ENCODE measurements around the gene CEP128.

Gene CEP128

DNA sequence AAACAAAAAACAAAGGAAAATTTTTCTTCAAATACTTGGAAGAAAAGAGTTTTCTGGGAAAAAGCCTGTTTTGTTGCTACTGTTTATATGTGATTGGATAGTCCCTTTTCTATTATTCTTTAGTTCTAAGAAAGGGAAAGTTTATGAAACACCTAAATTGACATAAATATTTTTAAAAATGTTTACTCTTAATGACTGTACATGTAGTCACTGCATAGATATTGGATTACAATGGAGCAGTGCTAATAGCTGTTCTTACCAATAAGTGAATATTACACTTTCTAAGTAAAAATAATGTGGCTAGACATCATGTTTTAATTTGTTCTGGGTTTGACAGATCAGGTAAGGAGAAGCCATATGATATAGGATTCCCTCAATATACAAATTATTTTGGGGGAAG lies 377.5 kb downstream of the CEP128 start:
- Mint-ChIP-seq H3K27ac (no peak overlapping the region), H3K4me1 (ENCODE audit: low read depth) (no peaks in the 10 kb centered on the region), H3K9me3 (no peaks in the 10 kb centered on the region), H3K4me3 (no peak overlapping the region), H3K36me3 (ENCODE audit: low read depth) (no peaks in the 10 kb centered on the region), H3K27me3 (no peaks in the 10 kb centered on the region)
- intact Hi-C loops (cut with micrococcal nuclease) = no loop called here

DNA sequence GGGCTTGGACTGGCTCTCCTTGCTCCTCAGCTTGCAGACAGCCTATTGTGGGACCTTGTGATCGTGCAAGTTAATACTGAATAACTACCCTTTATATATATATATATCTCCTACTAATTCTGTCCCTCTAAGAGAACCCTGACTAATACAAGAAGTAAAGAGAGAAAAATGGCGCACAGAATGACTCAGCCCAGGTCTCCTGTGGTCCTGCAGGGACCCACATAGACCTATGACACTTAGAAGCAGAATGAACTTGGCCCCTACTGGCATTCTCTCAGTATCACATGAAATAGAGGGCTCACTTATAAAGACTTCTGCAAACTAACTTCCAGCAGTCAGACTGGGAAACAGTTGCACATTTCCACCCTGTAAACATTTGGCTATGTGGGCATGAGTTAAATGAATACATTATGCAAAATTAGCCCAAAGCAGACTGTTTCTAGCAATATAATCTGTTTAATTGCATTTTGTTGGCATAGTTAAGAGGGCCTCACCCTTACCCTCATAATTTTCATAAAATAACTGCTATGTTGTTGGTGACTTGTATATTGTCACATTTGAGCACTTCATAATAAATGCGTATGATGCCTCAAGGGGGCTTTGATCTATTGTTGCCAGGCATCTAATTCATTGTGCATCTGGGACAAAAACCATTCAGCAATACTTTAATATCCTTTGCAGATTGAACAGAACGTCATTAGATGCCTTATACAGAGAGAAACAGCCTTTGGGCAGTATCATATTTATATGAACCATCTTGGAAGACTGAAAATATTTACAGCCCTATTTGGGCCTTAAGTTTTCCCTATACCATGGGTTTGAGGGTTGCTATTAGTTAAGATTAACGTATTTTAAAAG lies 380.5 kb downstream of the CEP128 start:
- Mint-ChIP-seq H3K4me3 (no peak overlapping the region), H3K36me3 (ENCODE audit: low read depth) (no peaks in the 10 kb centered on the region), H3K27me3 (no peaks in the 10 kb centered on the region), H3K4me1 (ENCODE audit: low read depth) (no peaks in the 10 kb centered on the region), H3K9me3 (no peaks in the 10 kb centered on the region), H3K27ac (no peak overlapping the region)
- intact Hi-C loops (cut with micrococcal nuclease) = no loop called here

DNA sequence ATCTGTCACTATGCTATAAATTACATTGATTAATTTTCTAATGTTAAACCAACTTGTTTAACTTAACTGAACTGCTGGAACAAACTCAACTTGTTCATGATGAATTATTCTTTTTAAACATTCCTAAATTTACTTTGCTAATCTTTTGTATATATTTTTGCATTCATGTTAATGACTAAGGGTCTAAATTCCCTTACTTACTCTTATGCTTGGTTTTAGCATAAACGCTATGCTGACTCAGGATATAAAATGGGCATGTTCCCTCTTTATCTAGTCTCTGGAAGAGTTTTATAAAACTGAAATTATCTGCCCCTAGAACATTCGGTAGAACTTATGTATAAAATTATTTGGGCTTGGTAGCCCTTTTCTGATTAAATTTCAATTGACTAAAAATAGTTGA lies 387.4 kb downstream of the CEP128 start:
- Mint-ChIP-seq H3K27me3 (no peaks in the 10 kb centered on the region), H3K36me3 (ENCODE audit: low read depth) (no peaks in the 10 kb centered on the region), H3K9me3 (no peaks in the 10 kb centered on the region), H3K4me3 (no peak overlapping the region), H3K27ac (no peak overlapping the region), H3K4me1 (ENCODE audit: low read depth) (no peaks in the 10 kb centered on the region)
- intact Hi-C loops (cut with micrococcal nuclease) = no loop called here

DNA sequence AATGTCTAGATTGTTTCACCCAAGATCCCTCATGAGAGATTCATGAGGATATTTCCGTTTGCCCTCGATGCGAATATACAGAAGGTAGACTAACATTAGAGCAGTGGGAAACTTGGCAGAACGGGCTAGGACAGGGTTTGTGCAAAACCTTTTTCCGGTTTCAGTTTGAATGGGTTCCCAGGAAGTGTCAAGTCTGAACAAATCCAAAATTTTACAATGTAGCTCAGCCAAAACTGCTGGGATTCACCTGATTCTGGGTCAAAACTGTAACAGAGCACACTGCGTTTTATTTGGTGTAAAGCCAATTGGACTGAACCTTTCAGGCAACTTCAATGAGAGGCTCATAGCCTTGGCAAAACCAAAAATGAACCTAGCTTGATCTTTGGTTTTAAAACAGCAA lies 392.4 kb downstream of the CEP128 start:
- no peaks in the 10 kb centered on the region for H3K36me3 Mint-ChIP-seq (ENCODE audit: low read depth)
- no peaks in the 10 kb centered on the region for H3K9me3 Mint-ChIP-seq
- intact Hi-C loops (cut with micrococcal nuclease) = no loop called here
- no peaks in the 10 kb centered on the region for H3K27me3 Mint-ChIP-seq
- H3K27ac Mint-ChIP-seq = no peak overlapping the region
- H3K4me1 Mint-ChIP-seq (ENCODE audit: low read depth) = no peaks in the 10 kb centered on the region
- H3K4me3 Mint-ChIP-seq = no peak overlapping the region

DNA sequence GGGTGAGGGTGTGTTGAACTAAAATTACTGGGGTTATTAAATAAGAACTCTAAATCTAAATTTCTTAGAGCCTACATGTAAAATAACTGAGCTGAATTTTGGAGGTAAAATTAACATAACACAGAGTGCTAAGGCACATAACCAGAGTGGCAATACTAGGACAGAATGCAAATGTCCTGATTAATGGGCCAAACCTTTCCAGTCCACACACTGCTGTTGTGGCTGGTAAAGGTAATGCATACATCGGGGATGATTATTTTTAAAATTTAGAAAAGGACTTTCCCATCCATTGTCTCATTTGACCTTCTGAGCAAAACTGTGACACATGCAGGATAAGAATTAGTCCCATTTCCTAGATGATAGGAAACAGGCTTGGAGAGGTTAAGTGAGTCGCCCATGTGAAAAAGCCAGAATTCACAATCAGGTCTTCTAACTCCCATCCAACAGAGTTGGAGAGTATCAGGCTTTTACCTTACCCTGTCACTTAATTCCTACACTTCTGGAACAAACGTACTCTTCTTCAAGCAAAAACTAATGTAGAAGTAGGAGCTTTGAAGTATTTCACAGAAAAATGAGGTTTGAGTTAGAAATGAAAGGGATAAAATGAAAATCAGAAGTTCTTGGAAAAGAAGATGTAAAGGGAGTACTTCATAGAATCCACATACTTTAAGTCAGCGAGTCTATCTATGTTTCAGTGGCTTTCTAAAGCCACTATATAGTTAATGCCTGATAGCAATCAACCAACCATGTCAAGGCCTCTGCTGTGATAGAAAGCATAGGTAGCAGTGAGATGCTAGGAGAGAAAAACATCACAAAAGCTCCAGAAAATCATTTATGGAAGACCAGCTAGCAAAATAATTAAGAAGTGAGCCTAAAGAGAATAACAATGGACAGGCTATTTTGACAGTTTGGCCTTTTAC lies 395.3 kb downstream of the CEP128 start:
- H3K9me3 Mint-ChIP-seq = peaks cover 7% of the 10 kb centered on the region
- H3K4me3 Mint-ChIP-seq = no peak overlapping the region
- no peaks in the 10 kb centered on the region for H3K4me1 Mint-ChIP-seq (ENCODE audit: low read depth)
- intact Hi-C loops (cut with micrococcal nuclease) = no loop called here
- H3K27me3 Mint-ChIP-seq = no peaks in the 10 kb centered on the region
- H3K27ac Mint-ChIP-seq = no peak overlapping the region
- H3K36me3 Mint-ChIP-seq (ENCODE audit: low read depth) = no peaks in the 10 kb centered on the region

DNA sequence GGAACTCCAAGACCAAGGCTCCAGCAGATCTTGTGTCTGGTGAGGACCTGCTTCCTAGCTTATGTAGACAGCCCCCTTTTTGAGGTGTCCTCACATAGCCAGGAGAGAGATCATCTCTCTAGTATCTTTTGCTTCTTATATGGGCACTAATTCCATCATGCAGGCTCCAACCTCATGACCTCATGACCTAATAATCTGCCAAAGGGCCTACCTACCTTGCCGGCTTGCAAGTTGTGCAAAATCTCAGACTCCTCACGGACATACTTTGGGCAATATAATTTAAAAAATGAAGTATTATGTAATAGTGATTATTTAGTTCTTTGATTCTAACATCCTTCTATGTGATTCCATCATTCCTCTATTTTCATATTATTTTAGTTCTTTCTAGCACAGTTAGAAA lies 397.2 kb downstream of the CEP128 start:
- no peaks in the 10 kb centered on the region for H3K27me3 Mint-ChIP-seq
- H3K36me3 Mint-ChIP-seq (ENCODE audit: low read depth) = peaks cover 7% of the 10 kb centered on the region
- H3K9me3 Mint-ChIP-seq = peaks cover 25% of the 10 kb centered on the region
- H3K4me3 Mint-ChIP-seq = no peak overlapping the region
- intact Hi-C loops (cut with micrococcal nuclease) = no loop called here
- H3K27ac Mint-ChIP-seq = no peak overlapping the region
- H3K4me1 Mint-ChIP-seq (ENCODE audit: low read depth) = no peaks in the 10 kb centered on the region

DNA sequence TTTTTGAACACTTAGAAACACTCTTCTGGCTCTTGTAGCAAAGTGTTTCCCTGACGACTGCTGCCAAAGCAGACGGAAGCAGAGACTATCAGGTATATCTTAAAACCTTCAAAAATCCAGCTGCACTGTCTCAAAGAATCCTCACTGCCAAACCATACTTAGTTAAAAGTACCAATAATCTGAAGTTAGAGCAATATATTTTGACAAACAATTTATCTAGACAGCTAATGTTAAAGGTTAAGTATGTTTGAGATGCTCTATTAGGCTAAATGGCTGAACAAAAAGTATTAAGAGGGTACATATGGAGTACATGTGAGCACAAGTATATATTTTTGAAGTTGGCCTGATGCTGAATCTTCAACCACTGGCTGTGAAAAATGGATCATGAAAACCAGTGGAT lies 398.3 kb downstream of the CEP128 start:
- H3K36me3 Mint-ChIP-seq (ENCODE audit: low read depth) = peaks cover 7% of the 10 kb centered on the region
- no peaks in the 10 kb centered on the region for H3K27me3 Mint-ChIP-seq
- H3K9me3 Mint-ChIP-seq = peaks cover 29% of the 10 kb centered on the region
- intact Hi-C loops (cut with micrococcal nuclease) = no loop called here
- H3K4me1 Mint-ChIP-seq (ENCODE audit: low read depth) = no peaks in the 10 kb centered on the region
- H3K27ac Mint-ChIP-seq = no peak overlapping the region
- no peak overlapping the region for H3K4me3 Mint-ChIP-seq

DNA sequence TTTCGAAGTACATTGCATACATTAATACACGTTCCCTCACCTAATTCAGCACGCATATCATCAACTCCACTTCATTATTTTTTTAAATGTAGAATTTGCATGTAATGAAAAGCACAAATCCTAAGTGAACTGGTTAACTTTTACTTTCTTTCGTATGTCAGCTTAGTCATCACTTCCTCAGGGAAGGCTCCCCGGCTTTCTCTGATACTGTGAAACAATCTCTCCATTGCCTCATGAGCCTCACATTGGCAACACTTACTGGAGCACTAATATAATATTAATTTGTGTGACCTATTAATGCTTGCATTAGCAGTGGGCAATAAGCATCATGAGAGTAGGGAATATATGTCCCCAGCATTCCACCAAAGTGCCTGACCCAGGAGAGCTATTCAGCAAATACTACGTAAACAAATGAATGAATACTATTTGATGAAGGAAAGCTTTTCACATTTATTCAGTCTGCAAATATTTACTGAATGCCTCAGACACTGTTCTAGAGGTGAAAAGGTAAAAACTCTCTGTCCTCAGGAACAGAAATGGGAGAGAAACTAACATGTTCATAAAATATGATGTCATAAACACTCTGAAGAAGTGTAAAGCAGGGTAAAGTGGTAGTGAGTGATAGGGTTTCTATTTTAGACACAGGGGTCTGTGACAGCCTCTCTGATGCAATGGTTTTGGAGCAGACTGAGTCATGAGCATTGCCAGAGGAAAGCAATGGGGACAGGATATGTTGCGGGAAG lies 402.7 kb downstream of the CEP128 start:
- Mint-ChIP-seq H3K9me3 (peaks cover 29% of the 10 kb centered on the region), H3K27ac (no peak overlapping the region), H3K36me3 (ENCODE audit: low read depth) (peaks cover 7% of the 10 kb centered on the region), H3K27me3 (no peaks in the 10 kb centered on the region), H3K4me1 (ENCODE audit: low read depth) (no peaks in the 10 kb centered on the region), H3K4me3 (no peak overlapping the region)
- intact Hi-C loops (cut with micrococcal nuclease) = no loop called here

DNA sequence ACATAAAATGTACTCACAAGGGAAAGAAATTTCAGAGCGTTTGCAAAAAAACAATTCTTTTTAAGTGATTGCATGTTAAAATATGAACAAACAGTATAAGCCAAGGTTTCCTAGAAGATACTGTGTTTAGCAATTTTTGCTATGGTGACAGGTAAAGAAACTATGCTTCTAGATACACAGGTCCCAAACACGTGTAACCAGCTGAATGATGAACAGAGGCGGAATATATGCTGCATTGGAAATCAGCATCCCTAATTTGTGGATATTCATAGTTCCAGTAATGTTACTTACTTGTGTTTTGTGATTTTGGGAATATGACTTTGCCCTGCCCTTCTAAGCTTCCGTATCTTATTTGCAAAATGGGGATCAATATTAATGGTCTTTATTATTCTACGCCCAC lies 403.9 kb downstream of the CEP128 start:
- intact Hi-C loops (cut with micrococcal nuclease) = no loop called here
- Mint-ChIP-seq H3K27me3 (no peaks in the 10 kb centered on the region), H3K4me1 (ENCODE audit: low read depth) (no peaks in the 10 kb centered on the region), H3K27ac (no peak overlapping the region), H3K36me3 (ENCODE audit: low read depth) (peaks cover 7% of the 10 kb centered on the region), H3K9me3 (peaks cover 29% of the 10 kb centered on the region), H3K4me3 (no peak overlapping the region)

DNA sequence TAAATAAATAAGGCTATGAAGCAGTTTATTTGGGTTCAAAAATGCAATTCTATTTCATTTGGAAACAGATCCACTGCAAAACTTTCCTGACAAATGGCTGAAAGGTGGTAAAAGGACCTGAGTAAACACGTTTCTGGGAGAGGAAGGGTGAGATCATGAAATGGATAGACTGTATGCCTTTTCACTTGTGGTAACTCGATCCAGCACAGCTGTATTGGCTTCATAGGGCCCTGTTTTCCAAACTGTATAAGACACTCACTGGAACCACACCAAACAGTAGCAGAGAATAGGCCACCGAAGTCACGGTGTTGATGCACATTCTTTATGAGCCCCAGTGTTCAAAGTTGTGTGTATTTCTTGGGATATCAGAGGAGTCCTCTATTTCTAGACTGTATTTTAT lies 405.1 kb downstream of the CEP128 start:
- H3K9me3 Mint-ChIP-seq = peaks cover 24% of the 10 kb centered on the region
- H3K27me3 Mint-ChIP-seq = no peaks in the 10 kb centered on the region
- peaks cover 7% of the 10 kb centered on the region for H3K36me3 Mint-ChIP-seq (ENCODE audit: low read depth)
- no peak overlapping the region for H3K27ac Mint-ChIP-seq
- intact Hi-C loops (cut with micrococcal nuclease) = no loop called here
- no peaks in the 10 kb centered on the region for H3K4me1 Mint-ChIP-seq (ENCODE audit: low read depth)
- no peak overlapping the region for H3K4me3 Mint-ChIP-seq

DNA sequence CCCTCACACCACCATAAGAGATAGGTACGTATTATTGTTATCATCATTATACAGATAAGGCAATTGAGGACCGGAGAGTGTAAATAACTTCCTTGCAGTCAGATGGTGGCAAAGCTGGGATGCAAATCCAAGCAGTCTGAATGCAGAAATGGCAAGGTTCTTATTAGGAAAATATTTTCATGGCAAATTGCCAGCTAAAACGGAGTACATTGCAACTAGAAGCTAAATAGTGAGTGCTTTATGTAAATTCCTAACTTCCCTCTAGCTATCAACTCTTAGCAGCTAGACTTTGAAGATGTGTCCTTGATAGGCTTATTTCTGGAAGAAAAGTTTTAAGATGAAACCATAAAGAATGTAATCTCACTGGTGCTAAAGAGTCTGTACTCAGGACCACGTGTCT lies 406.4 kb downstream of the CEP128 start:
- no peak overlapping the region for H3K4me3 Mint-ChIP-seq
- H3K27me3 Mint-ChIP-seq = no peaks in the 10 kb centered on the region

DNA sequence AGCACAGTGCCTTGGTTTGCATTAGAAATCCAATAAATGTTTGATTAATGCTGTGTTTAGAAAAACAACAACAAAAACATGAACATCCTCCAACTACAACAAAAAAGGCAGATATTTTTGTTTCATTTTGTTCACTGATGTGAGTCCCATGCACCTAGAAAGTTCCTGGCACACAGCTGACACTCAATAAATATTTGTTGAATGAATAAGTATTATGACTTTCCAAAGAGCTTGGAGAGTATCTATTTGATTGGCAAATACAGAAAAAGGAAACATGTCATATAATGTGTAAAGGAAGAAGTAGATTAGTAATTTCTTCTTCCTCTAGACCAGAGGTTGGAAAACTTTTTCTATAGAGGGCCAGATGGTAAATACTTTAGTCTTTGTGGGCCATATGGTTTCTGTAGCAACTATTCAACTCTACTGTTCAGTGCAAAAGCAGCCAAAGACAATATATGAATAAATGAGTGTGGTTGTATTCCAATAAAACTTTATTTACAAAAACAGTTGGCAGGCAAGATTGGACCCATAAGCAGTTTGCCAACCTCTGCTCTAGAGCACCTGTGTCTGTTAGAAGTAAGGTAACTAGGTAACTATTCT lies 417.9 kb downstream of the CEP128 start:
- intact Hi-C loops (cut with micrococcal nuclease) = no loop called here
- H3K4me1 Mint-ChIP-seq (ENCODE audit: low read depth) = no peaks in the 10 kb centered on the region
- H3K27ac Mint-ChIP-seq = no peak overlapping the region
- peaks cover 21% of the 10 kb centered on the region for H3K36me3 Mint-ChIP-seq (ENCODE audit: low read depth)
- no peak overlapping the region for H3K4me3 Mint-ChIP-seq
- H3K9me3 Mint-ChIP-seq = no peaks in the 10 kb centered on the region
- no peaks in the 10 kb centered on the region for H3K27me3 Mint-ChIP-seq

More for the DNA sequence above, 406.4 kb downstream of the CEP128 start:
- H3K36me3 Mint-ChIP-seq (ENCODE audit: low read depth) = peaks cover 8% of the 10 kb centered on the region
- H3K27ac Mint-ChIP-seq = no peak overlapping the region
- no peaks in the 10 kb centered on the region for H3K4me1 Mint-ChIP-seq (ENCODE audit: low read depth)
- peaks cover 12% of the 10 kb centered on the region for H3K9me3 Mint-ChIP-seq
- intact Hi-C loops (cut with micrococcal nuclease) = no loop called here

DNA sequence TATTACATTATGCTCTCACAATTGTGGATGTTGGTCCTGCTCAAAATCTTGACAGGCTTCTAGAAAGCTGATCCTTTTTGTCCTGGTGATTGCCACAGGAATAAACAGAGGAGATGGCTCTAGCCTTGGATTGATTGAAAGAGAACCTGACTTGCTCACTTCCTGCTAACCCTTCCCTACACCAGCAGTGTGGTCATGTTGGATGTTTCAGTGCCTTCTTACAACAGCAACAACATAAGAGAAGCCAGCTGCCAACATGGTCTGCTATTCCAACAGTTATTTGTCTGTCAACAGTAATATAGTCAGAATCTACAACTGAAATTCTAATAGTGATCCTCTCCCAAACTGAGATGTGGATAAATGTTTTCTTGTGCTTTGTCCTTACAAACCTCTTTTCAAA lies 418.6 kb downstream of the CEP128 start:
- no peak overlapping the region for H3K27ac Mint-ChIP-seq
- intact Hi-C loops (cut with micrococcal nuclease) = no loop called here
- peaks cover 21% of the 10 kb centered on the region for H3K36me3 Mint-ChIP-seq (ENCODE audit: low read depth)

More for the DNA sequence above, 418.6 kb downstream of the CEP128 start:
- Mint-ChIP-seq H3K4me1 (ENCODE audit: low read depth) (no peaks in the 10 kb centered on the region), H3K27me3 (no peaks in the 10 kb centered on the region), H3K4me3 (no peak overlapping the region), H3K9me3 (no peaks in the 10 kb centered on the region)

Data from dendritic cell treated with granulocyte-macrophage colony-stimulating factor and Interleukin-4, amounts not matched to agents 40 ng/mL and 50 ng/mL, for 4 days (primary cell).